ENCODE data around the gene ADIPOR2. TPM values are rescaled to one million over a fixed set of nuclear protein-coding genes. Genes with fewer than 3 reads are reported as not detected.

ADIPOR2 gene
- total RNA-seq, 2 experiments from 2014 or later = 31.1 to 34.8 TPM

- intact Hi-C loops (cut with micrococcal nuclease) = no loop called here
- Mint-ChIP-seq H3K4me3 (no peak overlapping the region), H3K27me3 (ENCODE audit: low read depth) (peaks cover 3% of the 10 kb centered on the region), H3K4me1 (ENCODE audit: low read depth) (no peaks in the 10 kb centered on the region), H3K36me3 (ENCODE audit: low read depth) (no peaks in the 10 kb centered on the region), H3K9me3 (no peaks in the 10 kb centered on the region), H3K27ac (no peak overlapping the region)
- no peak for DNase-seq
- CTCF ChIA-PET = interaction anchor here (0.6 kb wide), 1 partner anchor 48 kb away, joined by 3 read pairs; no protein-coding TSS in a partner anchor
These were observed 146.8 kb downstream of the ADIPOR2 start for GRCh38 chr12:1837541-1838204.

Small RNAs within 50 kb of the gene (microRNA-seq; reads per million reads assigned to microRNA genes)
- gene MIR3649 (ENCODE audit: borderline microRNAs expressed, borderline replicate concordance) = not detected

Other genes starting within 250 kb of the ADIPOR2 start
- 10 to 100 TPM; 11.4 to 11.9 TPM for gene FBXL14, start 96.5 kb upstream of the ADIPOR2 start, total RNA-seq
- not detected for gene WNT5B, start 61.8 kb upstream of the ADIPOR2 start, total RNA-seq
- gene LRTM2, start 129.5 kb downstream of the ADIPOR2 start, total RNA-seq = not detected
- 1 to 10 TPM; 2.1 to 2.7 TPM for gene CACNA2D4, start 227.6 kb downstream of the ADIPOR2 start, total RNA-seq